ENCODE results near the gene CLEC5A. TPM values are rescaled to one million over a fixed set of nuclear protein-coding genes. Genes with fewer than 3 reads are reported as not detected.

Gene CLEC5A
- total RNA-seq, 1 experiment from 2014 or later: not detected

- no peak overlapping the region for H3K4me3 Mint-ChIP-seq
- no peaks in the 10 kb centered on the region for H3K27me3 ChIP-seq (ENCODE audit: insufficient read depth, low read length)
Observed at GRCh38 chr7:141928146-141928844, 18.5 kb downstream of the CLEC5A start.

More at GRCh38 chr7:141928146-141928844, 18.5 kb downstream of the CLEC5A start:
- Histone ChIP-seq H3K23me2 (ENCODE audit: insufficient read length, low read depth, low read length, poor library complexity, severe bottlenecking) (no peaks in the 10 kb centered on the region), H4K91ac (ENCODE audit: insufficient read length, low read depth, low read length) (no peak overlapping the region), H3K56ac (ENCODE audit: insufficient read length, low read depth, low read length) (no peak overlapping the region), H3K18ac (ENCODE audit: insufficient read length, low read depth, low read length) (no peak overlapping the region), H2BK120ac (ENCODE audit: low read depth, low read length, poor library complexity, severe bottlenecking) (no peak overlapping the region), H3K23ac (ENCODE audit: insufficient read length, low read depth, low read length) (no peak overlapping the region), H4K5ac (ENCODE audit: insufficient read length, low read depth, low read length) (no peak overlapping the region), H3K9me3 (ENCODE audit: control insufficient read depth, low read depth, low read length) (no peaks in the 10 kb centered on the region), H2AK5ac (ENCODE audit: insufficient read length, low read length) (no peak overlapping the region), H4K8ac (replicated peaks; ENCODE audit: insufficient read length, low read depth, low read length) (no peak overlapping the region), H3T11ph (ENCODE audit: low read length) (no peak overlapping the region), H2AFZ (ENCODE audit: low read length) (no peak overlapping the region), H2BK20ac (ENCODE audit: low read depth, low read length, poor library complexity, severe bottlenecking) (no peak overlapping the region), H2BK12ac (ENCODE audit: insufficient read length, low read depth, low read length) (no peak overlapping the region), H3K14ac (ENCODE audit: insufficient read depth, low read length) (no peak overlapping the region), H4K20me1 (ENCODE audit: control insufficient read depth, insufficient read depth, insufficient read length) (no peaks in the 10 kb centered on the region), H2BK5ac (ENCODE audit: insufficient read length, low read length) (no peak overlapping the region), H3K79me2 (ENCODE audit: insufficient read depth, low read length) (no peaks in the 10 kb centered on the region), H3K4me1 (ENCODE audit: insufficient read depth, low read length) (0 out of 2 replicates have a peak, but pooled peaks cover 3% of the 10 kb centered on the region), H3K9ac (ENCODE audit: extremely low read depth, insufficient read length, low read length) (no peak overlapping the region), H2BK15ac (ENCODE audit: low read depth, low read length) (no peak overlapping the region), H3K79me1 (ENCODE audit: insufficient read depth, low read depth, low read length, poor library complexity, severe bottlenecking) (no peaks in the 10 kb centered on the region), H3K4me2 (ENCODE audit: insufficient read depth, insufficient read length, low read length) (no peak overlapping the region), H3K27ac (ENCODE audit: insufficient read length, low read depth, low read length) (no peak overlapping the region), H3K4ac (ENCODE audit: low read depth, low read length) (no peak overlapping the region)
- peaks cover 5% of the 10 kb centered on the region for H3K27me3 Mint-ChIP-seq (ENCODE audit: low read depth)
- 100% methylated on average over 1 of the region's 2 CpGs for WGBS (ENCODE audit: extremely low coverage, insufficient read length, low lambda C conversion rate)
- H3K27ac Mint-ChIP-seq: no peak overlapping the region
- DNase-seq: no peak
- no peak for TF ChIP-seq CTCF (conservative IDR thresholded peaks at IDR 0.05)
- H3K4me1 Mint-ChIP-seq: peaks cover 5 to 9% of the 10 kb centered on the region in 2 experiments
- no peaks in the 10 kb centered on the region; a peak in 2 of 7 replicates for H3K36me3 Mint-ChIP-seq (ENCODE audit: insufficient read depth in 1 of 3, low read depth in 3 of 3)
- H3K9me3 Mint-ChIP-seq: peaks cover 2 to 4% of the 10 kb centered on the region in 2 experiments; a peak in 2 of 5 replicates
